IPS-18a (cell line): ENCODE results near the gene KCNH8.

Experiments used
- H3K27ac ChIP-seq: one replicate; pipeline ENCODE4 v1.5.1; 2013; ENCODE audit warnings: low read length
- H3K27me3 ChIP-seq: one replicate; pipeline ENCODE4 v1.6.1; 2013; ENCODE audit warnings: mild to moderate bottlenecking, low read length; ENCODE audit not compliant: control insufficient read depth, insufficient read depth
- H3K36me3 ChIP-seq: one replicate; pipeline ENCODE4 v1.6.1; 2013; ENCODE audit warnings: low read depth, low read length; ENCODE audit not compliant: control insufficient read depth
- H3K4me1 ChIP-seq: one replicate; pipeline ENCODE4 v1.6.1; 2013; ENCODE audit warnings: low read depth, low read length; ENCODE audit not compliant: control insufficient read depth
- H3K4me3 ChIP-seq: one replicate; pipeline ENCODE4 v1.5.1; 2013; ENCODE audit warnings: low read length
- H3K9ac ChIP-seq: one replicate; pipeline ENCODE4 v1.6.1; 2013; ENCODE audit warnings: mild to moderate bottlenecking, low read length, moderate library complexity
- H3K9me3 ChIP-seq: one replicate; pipeline ENCODE4 v1.6.1; 2013; ENCODE audit warnings: low read depth, low read length; ENCODE audit not compliant: control insufficient read depth

Gene KCNH8

DNA sequence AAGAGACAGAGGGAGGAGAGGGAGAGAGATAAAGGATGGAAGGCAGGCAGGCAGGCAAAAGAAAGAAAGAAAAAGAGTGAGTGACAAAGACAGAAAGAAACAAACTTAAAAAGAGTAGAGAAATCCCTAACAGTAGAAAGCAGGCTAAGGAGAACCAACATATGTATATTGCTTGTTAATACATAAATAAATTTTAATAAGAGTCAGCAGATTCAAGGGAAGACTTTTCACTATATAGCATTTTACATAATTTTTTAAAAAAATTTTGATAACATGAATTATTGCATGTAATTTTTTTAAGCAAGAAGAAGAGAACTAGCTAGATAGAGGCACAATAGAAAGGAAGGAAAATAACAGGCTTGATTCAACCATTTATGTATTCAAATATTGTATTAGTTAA lies 291.6 kb downstream of the KCNH8 start:
- Histone ChIP-seq H3K9me3 (no peaks in the 10 kb centered on the region), H3K9ac (no peak overlapping the region), H3K27ac (no peak overlapping the region), H3K27me3 (no peaks in the 10 kb centered on the region), H3K36me3 (no peaks in the 10 kb centered on the region), H3K4me1 (peaks cover 3% of the 10 kb centered on the region), H3K4me3 (no peak overlapping the region)

DNA sequence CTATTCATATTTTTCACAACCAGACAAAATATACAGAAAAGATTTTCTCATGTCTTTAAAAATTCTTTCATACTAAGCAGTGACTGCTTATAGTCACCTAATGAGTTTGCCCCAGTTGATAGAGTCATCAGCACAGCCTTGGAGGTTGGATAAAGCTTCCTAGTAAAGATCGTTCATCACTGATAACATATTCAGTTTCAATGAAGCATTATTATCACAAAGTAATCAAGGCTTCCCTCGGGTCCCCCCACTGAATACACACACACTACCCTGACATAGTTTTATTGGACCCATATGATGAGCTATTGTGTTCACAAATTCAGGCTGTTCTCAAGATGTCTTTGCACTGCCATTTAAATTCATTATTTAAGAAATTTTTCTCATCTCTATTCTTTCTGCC lies 297.8 kb downstream of the KCNH8 start:
- Histone ChIP-seq H3K27me3 (no peaks in the 10 kb centered on the region), H3K9me3 (no peaks in the 10 kb centered on the region), H3K4me1 (no peaks in the 10 kb centered on the region), H3K4me3 (no peak overlapping the region), H3K9ac (no peak overlapping the region), H3K27ac (no peak overlapping the region), H3K36me3 (no peaks in the 10 kb centered on the region)

DNA sequence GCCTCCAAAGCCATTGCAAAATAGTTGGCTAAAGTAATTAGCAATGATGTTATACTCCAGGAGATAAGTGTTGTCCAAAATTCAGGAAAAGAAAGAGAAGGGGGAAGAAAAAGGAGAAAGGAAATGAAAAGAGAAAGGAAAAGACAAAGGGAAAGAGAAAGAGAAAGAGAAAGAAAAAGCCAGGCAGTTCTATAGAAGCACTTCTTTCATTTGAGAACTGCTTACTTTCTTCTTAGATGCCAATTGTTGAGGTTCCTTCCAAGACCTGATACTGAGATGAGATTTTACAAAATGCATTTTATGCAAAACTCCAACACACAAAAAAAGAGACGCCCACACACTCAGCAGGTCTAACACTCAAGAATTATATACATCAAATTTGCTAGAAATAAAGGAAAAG lies 298.4 kb downstream of the KCNH8 start:
- Histone ChIP-seq H3K9ac (no peak overlapping the region), H3K36me3 (no peaks in the 10 kb centered on the region), H3K27ac (no peak overlapping the region), H3K27me3 (no peaks in the 10 kb centered on the region), H3K4me1 (no peaks in the 10 kb centered on the region), H3K9me3 (no peaks in the 10 kb centered on the region), H3K4me3 (no peak overlapping the region)

DNA sequence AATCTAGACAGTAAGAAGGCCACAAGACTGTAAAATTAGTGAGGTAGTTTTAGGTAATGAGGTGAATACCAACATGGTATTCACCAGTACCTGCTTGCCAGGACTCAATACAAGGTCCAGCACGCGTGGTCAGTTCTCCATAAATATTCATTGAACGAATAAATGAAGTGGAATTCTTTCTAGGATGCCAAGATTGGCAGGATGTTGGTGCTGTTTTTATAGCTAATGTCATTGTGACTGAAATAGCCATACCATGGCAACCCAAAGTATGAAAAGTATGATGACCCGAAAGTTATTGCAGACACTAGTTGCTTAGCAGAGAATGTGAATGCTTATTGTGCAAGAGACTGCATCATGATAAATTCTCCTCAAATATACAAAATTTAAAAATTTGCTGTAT lies 307.2 kb downstream of the KCNH8 start:
- Histone ChIP-seq H3K27me3 (no peaks in the 10 kb centered on the region), H3K27ac (no peak overlapping the region), H3K4me1 (peaks cover 8% of the 10 kb centered on the region), H3K4me3 (no peak overlapping the region), H3K9me3 (no peaks in the 10 kb centered on the region), H3K36me3 (no peaks in the 10 kb centered on the region), H3K9ac (no peak overlapping the region)

DNA sequence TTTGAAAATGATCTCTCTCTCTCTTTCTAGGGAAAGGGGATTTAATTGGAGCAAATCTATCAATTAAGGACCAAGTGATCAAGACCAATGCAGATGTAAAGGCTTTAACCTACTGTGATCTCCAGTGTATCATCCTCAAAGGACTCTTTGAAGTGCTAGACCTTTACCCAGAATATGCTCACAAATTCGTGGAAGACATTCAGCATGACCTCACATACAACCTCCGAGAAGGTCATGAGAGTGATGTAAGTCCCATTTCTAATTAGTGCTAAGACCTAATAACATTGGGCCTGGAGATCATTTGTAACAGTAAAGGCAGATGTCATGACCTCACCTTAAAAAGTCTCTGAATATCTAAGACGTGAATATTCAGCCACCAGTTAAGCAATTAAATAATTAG lies 308.4 kb downstream of the KCNH8 start:
- H3K9ac ChIP-seq = no peak overlapping the region
- H3K9me3 ChIP-seq = no peaks in the 10 kb centered on the region
- no peaks in the 10 kb centered on the region for H3K36me3 ChIP-seq
- no peaks in the 10 kb centered on the region for H3K27me3 ChIP-seq
- no peak overlapping the region for H3K27ac ChIP-seq
- H3K4me3 ChIP-seq = no peak overlapping the region
- peaks cover 8% of the 10 kb centered on the region for H3K4me1 ChIP-seq

DNA sequence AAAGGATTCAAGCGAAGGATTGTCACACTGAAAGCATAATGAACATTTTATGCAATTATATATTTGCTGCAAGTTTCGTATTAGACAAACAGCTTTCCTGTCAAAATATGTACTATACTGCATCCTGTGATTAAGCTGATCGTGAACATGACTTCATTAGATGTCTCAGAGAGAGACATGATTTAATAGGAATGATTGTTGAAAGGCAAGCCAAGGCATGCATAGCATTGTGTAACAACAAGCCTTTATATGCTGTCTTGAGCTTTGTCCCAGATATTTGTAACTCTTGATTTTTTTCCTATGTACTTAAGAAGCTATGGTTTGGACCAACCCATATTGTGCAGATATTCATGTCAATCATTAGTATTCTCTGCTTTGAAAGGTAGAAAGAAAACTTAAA lies 309.1 kb downstream of the KCNH8 start:
- Histone ChIP-seq H3K36me3 (no peaks in the 10 kb centered on the region), H3K4me1 (peaks cover 8% of the 10 kb centered on the region), H3K9me3 (no peaks in the 10 kb centered on the region), H3K27ac (no peak overlapping the region), H3K27me3 (no peaks in the 10 kb centered on the region), H3K9ac (no peak overlapping the region), H3K4me3 (no peak overlapping the region)

DNA sequence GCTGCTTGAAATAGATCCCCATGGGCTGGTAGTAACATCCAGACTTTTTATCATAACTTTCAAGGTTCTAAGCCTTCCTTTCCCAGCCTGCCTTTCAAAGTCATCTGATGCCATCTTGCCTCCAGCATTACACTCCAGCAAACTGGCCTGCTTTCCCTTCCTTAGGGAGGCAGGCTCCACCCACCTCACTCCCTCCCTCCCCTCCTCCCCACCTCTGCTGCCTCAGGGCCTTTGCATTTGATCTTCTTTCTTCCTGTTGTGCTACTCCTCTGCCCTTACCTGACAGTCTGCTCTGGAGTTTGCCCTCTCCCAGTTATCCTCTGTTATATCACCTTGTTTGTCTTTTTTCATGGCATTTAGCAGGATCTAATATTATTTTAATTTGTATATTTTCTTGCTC lies 319.5 kb downstream of the KCNH8 start:
- Histone ChIP-seq H3K27me3 (no peaks in the 10 kb centered on the region), H3K9ac (no peak overlapping the region), H3K9me3 (peaks cover 7% of the 10 kb centered on the region), H3K4me1 (peaks cover 8% of the 10 kb centered on the region), H3K36me3 (no peaks in the 10 kb centered on the region), H3K4me3 (no peak overlapping the region), H3K27ac (no peak overlapping the region)

DNA sequence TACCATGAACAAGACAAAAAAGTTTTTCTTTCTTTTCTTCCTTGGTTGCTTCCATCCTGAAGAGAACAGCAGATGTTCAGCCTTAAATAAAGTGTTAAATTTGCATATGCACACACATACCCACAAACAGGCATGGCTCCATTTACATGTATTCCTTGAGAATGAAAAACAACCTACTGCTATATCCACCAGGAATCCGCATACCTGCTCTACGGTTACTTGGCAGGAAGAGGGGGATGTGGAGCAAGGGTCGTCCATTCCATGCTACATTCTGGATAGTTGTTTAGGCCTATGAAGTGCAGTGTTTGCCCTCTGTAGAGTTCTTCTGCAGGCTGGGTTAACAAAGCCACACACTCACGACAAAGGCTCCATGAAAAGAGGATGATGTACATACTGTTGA lies 322.8 kb downstream of the KCNH8 start:
- no peak overlapping the region for H3K27ac ChIP-seq
- H3K9me3 ChIP-seq = peaks cover 7% of the 10 kb centered on the region
- H3K36me3 ChIP-seq = no peaks in the 10 kb centered on the region
- peaks cover 38% of the 10 kb centered on the region for H3K4me1 ChIP-seq
- no peak overlapping the region for H3K4me3 ChIP-seq
- no peak overlapping the region for H3K9ac ChIP-seq
- no peaks in the 10 kb centered on the region for H3K27me3 ChIP-seq

DNA sequence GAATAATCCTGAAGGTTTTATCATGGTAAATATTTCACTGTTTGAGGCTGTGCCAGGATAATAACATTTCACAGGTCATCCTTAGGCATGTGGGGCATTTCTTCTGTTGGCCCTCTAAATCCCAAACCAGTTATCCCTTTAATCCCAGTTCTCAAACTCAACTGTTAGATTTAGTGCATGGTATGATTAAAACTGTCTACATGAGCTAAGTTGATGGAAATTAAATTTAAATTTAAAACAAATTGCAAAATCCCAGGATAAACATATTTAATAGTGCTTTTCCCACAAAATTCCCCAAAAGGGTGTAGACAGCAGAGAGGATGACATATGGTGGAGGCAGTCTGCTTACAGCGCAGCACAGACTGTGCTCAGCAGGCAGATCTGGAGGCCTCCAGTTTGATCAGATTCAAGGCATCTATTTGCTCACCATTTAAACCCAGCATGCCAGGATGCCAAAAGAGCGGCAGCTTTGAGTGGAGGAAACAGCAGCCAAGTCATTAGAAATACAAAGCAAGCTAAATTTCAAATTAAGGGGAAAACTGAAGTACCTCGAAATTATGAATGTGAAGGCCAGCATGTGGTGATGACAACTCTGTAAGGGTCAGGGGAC lies 325.8 kb downstream of the KCNH8 start:
- peaks cover 7% of the 10 kb centered on the region for H3K9me3 ChIP-seq
- H3K4me3 ChIP-seq = no peak overlapping the region
- peaks cover 45% of the 10 kb centered on the region for H3K4me1 ChIP-seq
- H3K27me3 ChIP-seq = no peaks in the 10 kb centered on the region
- no peak overlapping the region for H3K9ac ChIP-seq
- no peak overlapping the region for H3K27ac ChIP-seq
- no peaks in the 10 kb centered on the region for H3K36me3 ChIP-seq

DNA sequence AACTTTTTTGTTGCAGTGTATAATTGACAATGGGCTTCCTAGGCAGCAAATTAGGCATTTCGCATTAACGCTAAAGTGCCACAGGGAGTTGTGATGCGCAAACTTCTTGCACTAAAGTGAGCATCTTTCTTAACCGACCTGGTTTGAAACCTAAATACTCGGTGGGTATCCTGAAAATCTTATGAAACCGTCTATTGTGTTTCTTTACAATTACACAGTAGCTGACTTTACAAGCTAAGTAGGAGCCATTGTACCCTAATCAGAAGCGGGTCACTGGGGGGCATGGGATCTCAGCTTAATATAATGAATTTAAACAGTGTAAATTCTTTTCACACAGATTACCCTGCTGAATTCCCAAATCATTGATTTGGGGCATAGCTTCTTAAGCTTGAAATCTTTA lies 328.0 kb downstream of the KCNH8 start:
- Histone ChIP-seq H3K27me3 (no peaks in the 10 kb centered on the region), H3K4me3 (no peak overlapping the region), H3K4me1 (peaks cover 40% of the 10 kb centered on the region), H3K27ac (no peak overlapping the region), H3K9me3 (peaks cover 7% of the 10 kb centered on the region), H3K36me3 (no peaks in the 10 kb centered on the region), H3K9ac (no peak overlapping the region)

DNA sequence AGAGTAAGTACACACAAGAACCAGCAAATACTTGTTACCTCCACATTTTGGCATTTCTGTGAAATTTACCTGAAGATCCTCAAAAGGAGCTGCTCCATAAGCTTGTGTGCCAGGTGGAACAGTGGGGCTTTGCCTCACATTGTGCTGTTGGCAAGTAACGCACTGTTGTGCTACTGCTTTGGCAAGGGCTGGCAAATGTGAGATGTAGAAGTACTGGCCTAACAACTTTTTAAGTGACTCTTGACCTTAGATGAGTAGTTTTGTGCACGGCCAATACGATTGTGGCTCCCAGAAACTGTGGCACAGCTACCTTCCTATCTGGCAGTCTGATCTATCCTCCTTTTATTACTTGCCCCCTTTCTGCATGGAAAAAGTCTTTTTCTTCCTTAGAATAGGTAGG lies 337.0 kb downstream of the KCNH8 start:
- no peak overlapping the region for H3K27ac ChIP-seq
- no peaks in the 10 kb centered on the region for H3K4me1 ChIP-seq
- H3K4me3 ChIP-seq = no peak overlapping the region
- H3K9ac ChIP-seq = no peak overlapping the region
- no peaks in the 10 kb centered on the region for H3K27me3 ChIP-seq
- no peaks in the 10 kb centered on the region for H3K9me3 ChIP-seq
- no peaks in the 10 kb centered on the region for H3K36me3 ChIP-seq

DNA sequence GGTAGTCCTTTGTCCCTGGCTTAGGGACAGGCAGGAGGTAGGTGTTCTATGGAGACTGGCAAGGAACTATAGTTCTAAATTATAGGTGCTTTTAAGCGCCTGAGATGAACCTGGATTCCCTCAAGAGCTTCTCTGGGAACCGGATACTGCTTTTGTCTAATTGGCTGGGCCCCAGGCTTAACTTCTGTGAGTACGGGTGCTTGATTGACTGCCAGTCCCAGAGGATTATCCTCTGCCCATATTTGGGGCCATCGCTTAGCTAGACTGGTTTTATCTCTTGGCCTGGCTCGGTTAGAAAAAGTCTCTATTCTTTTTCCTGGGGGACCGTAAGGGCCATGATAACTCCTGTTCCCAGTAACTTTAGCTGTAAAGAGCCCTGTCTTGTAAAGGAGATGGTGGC lies 339.1 kb downstream of the KCNH8 start:
- Histone ChIP-seq H3K27me3 (no peaks in the 10 kb centered on the region), H3K9ac (no peak overlapping the region), H3K4me1 (no peaks in the 10 kb centered on the region), H3K4me3 (no peak overlapping the region), H3K36me3 (no peaks in the 10 kb centered on the region), H3K27ac (no peak overlapping the region), H3K9me3 (no peaks in the 10 kb centered on the region)
